Suprapubic skin (tissue), 4 donors: ENCODE measurements around the gene SLC38A3. TPM values are rescaled to one million over a fixed set of nuclear protein-coding genes. Genes with fewer than 3 reads are reported as not detected.
"Not testable (repeated sequence)": the region's sequence is repeated elsewhere in the genome, so short reads cannot be mapped to it uniquely, and the experiment has no call there.

Experiments used
- DNase-seq, 2 donors: peaks; one replicate each; pipeline ENCODE4 v3.0.0-alpha.2; 2019; ENCODE audit warnings: low spot score in 2 of 2
- H3K27ac ChIP-seq: fragments of 200-600 bp; sonication (generic); one replicate; pipeline ENCODE4 v1.5.1; 2019
- H3K27me3 ChIP-seq: fragments of 200-600 bp; sonication (generic); one replicate; pipeline ENCODE4 v1.5.1; 2019
- H3K36me3 ChIP-seq: fragments of 200-600 bp; sonication (generic); one replicate; pipeline ENCODE4 v1.5.1; 2019
- H3K4me1 ChIP-seq: fragments of 200-600 bp; sonication (generic); one replicate; pipeline ENCODE4 v1.5.1; 2019
- H3K4me3 ChIP-seq: fragments of 200-600 bp; sonication (generic); one replicate; pipeline ENCODE4 v1.5.1; 2019; ENCODE audit warnings: mild to moderate bottlenecking
- H3K9me3 ChIP-seq: fragments of 200-600 bp; sonication (generic); one replicate; pipeline ENCODE4 v1.5.1; 2019
- CTCF ChIP-seq, 2 donors: fragments of 200-600 bp in 1 of 2; fragments of 450-650 bp in 1 of 2; sonication (generic) in 1 of 2; IDR thresholded peaks; one replicate each; pipeline ENCODE4 v1.5.1; 2016 to 2019; ENCODE audit warnings: antibody characterized with exemption in 2 of 2, mild to moderate bottlenecking in 1 of 2, moderate library complexity in 1 of 2
- EP300 ChIP-seq: sonication (generic); formaldehyde crosslinking; IDR thresholded peaks from one replicate; pipeline ENCODE4 v1.6.1; 2017; ENCODE audit warnings: antibody characterized with exemption
- POLR2A ChIP-seq, 2 donors: fragments of 450-650 bp; IDR thresholded peaks; one replicate each; pipeline ENCODE4 v1.6.1; 2017; ENCODE audit warnings: antibody characterized with exemption in 2 of 2, mild to moderate bottlenecking in 2 of 2, moderate library complexity in 2 of 2
- POLR2AphosphoS5 ChIP-seq, 3 donors: sonication (generic); formaldehyde crosslinking; IDR thresholded peaks; one replicate each; pipeline ENCODE4 v1.6.1; 2017; ENCODE audit warnings: antibody characterized with exemption in 3 of 3
- WGBS: methylation state at CpG from one replicate; pipeline ENCODE4 v1.1.5; 2018; 5-methylcytosine and 5-hydroxymethylcytosine counted together
- total RNA-seq, 4 donors: library from RNA; depleted of rRNA; stranded (reverse); fragments of >200 nt; gene quantifications; one replicate each; pipeline ENCODE4 v1.1.0, GENCODE V29; 2016

Gene SLC38A3
- total RNA-seq, 4 donors from 2014 or later: 0.25 to 2.2 (median 1.00) TPM

DNA sequence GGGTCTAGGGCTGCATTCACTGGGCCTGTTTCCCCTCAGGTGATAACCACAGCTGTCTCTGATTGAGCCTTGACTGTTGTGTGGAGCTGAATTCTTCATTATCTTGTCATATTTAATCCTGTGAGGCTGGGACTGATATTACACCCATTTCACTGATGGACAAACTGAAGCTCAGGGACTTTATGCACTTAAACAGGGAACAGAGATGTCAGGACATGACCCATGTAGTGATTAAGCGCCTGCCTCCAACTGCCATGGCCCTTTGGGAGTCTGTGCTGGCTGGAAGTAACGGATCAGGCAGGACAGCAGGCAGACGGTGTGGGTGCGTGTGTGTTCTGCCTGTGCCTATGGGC lies 38.4 kb downstream of the SLC38A3 start:
- no peak for TF ChIP-seq POLR2AphosphoS5 (IDR thresholded peaks at IDR 0.05)
- H3K36me3 ChIP-seq: peaks cover 9% of the 10 kb centered on the region
- H3K27ac ChIP-seq: peak overlapping the region; percentile 79
- no peaks in the 10 kb centered on the region for H3K9me3 ChIP-seq
- H3K27me3 ChIP-seq: no peaks in the 10 kb centered on the region
- WGBS: 66% methylated on average over 4 of the region's 4 CpGs
- H3K4me3 ChIP-seq: peak overlapping the region; percentile 19
- peaks cover 99% of the 10 kb centered on the region for H3K4me1 ChIP-seq
- no peak for DNase-seq

GRCh38 chr3:50244813-50245212 lies 39.7 kb downstream of the SLC38A3 start:
- H3K36me3 ChIP-seq, H3K27me3 ChIP-seq, H3K4me3 ChIP-seq, DNase-seq, H3K9me3 ChIP-seq: not testable (repeated sequence)
- 63% methylated on average over 6 of the region's 6 CpGs for WGBS
- Histone ChIP-seq H3K27ac (peak overlapping the region; percentile 76), H3K4me1 (peaks cover 99% of the 10 kb centered on the region)

GRCh38 chr3:50245251-50245745 lies 40.2 kb downstream of the SLC38A3 start:
- DNase-seq: no peak
- 73% methylated on average over 4 of the region's 16 CpGs for WGBS
- Histone ChIP-seq H3K4me1 (peaks cover 99% of the 10 kb centered on the region), H3K27ac (peak overlapping the region; percentile 76), H3K27me3 (no peaks in the 10 kb centered on the region), H3K9me3 (no peaks in the 10 kb centered on the region), H3K36me3 (peaks cover 3% of the 10 kb centered on the region), H3K4me3 (peak overlapping the region; percentile 40)
- TF ChIP-seq CTCF (IDR thresholded peaks at IDR 0.05) (no peak), POLR2AphosphoS5 (IDR thresholded peaks at IDR 0.05) (no peak), POLR2A (IDR thresholded peaks at IDR 0.05) (no peak), EP300 (no peak)

GRCh38 chr3:50245831-50246516 lies 40.9 kb downstream of the SLC38A3 start:
- peak; percentile 96 to 97 for DNase-seq
- H3K27ac ChIP-seq: peak overlapping the region; percentile 76
- WGBS: 0% methylated on average over 7 of the region's 25 CpGs
- H3K27me3 ChIP-seq: no peaks in the 10 kb centered on the region
- H3K9me3 ChIP-seq: no peaks in the 10 kb centered on the region
- H3K36me3 ChIP-seq: peaks cover 3% of the 10 kb centered on the region
- peak overlapping the region; percentile 40 for H3K4me3 ChIP-seq
- TF ChIP-seq CTCF (IDR thresholded peaks at IDR 0.05) (peak; percentile 94 to 98), POLR2A (IDR thresholded peaks at IDR 0.05) (no peak), EP300 (no peak), POLR2AphosphoS5 (IDR thresholded peaks at IDR 0.05) (peak in 2 of 3 donors; percentile 32 to 74)
- H3K4me1 ChIP-seq: peaks cover 99% of the 10 kb centered on the region

- Histone ChIP-seq H3K4me1 (peaks cover 99% of the 10 kb centered on the region), H3K27me3 (no peaks in the 10 kb centered on the region), H3K9me3 (no peaks in the 10 kb centered on the region), H3K27ac (peak overlapping the region; percentile 76), H3K36me3 (peaks cover 3% of the 10 kb centered on the region), H3K4me3 (peak overlapping the region; percentile 40)
- no peak for TF ChIP-seq POLR2A (IDR thresholded peaks at IDR 0.05)
- TF ChIP-seq POLR2AphosphoS5 (IDR thresholded peaks at IDR 0.05): no peak
- no peak for TF ChIP-seq CTCF (IDR thresholded peaks at IDR 0.05)
- TF ChIP-seq EP300: no peak
- no CpG with 5 or more reads among the region's 10 CpGs for WGBS
- no peak for DNase-seq
Measured at GRCh38 chr3:50246517-50246954, 41.5 kb downstream of the SLC38A3 start.

GRCh38 chr3:50248387-50248786 lies 43.3 kb downstream of the SLC38A3 start:
- no peak for TF ChIP-seq POLR2A (IDR thresholded peaks at IDR 0.05)
- TF ChIP-seq EP300: no peak
- no peak for TF ChIP-seq POLR2AphosphoS5 (IDR thresholded peaks at IDR 0.05)
- TF ChIP-seq CTCF (IDR thresholded peaks at IDR 0.05): no peak
- Histone ChIP-seq H3K4me3 (no peak overlapping the region), H3K36me3 (peaks cover 17% of the 10 kb centered on the region), H3K4me1 (peaks cover 87% of the 10 kb centered on the region), H3K27me3 (no peaks in the 10 kb centered on the region), H3K9me3 (no peaks in the 10 kb centered on the region), H3K27ac (peak overlapping the region; percentile 76)
- peak in 1 of 2 donors; percentile 87 for DNase-seq
- WGBS: 9% methylated on average over 3 of the region's 3 CpGs
